ENCODE measurements around the gene FRMPD1. TPM values are rescaled to one million over a fixed set of nuclear protein-coding genes. Genes with fewer than 3 reads are reported as not detected.

The FRMPD1 gene
- total and polyA plus RNA-seq, 2 of the 4 experiments (the other 2 are of a cell fraction), result not detected

- Histone ChIP-seq H3K23ac (ENCODE audit: low read depth, low read length) (no peak overlapping the region), H3K79me1 (ENCODE audit: low read depth in 1 of 2, low read length in 2 of 2) (no peaks in the 10 kb centered on the region), H3K9ac (ENCODE audit: low read depth, low read length) (no peak overlapping the region), H3K14ac (replicated peaks; ENCODE audit: low read depth, low read length) (no peak overlapping the region), H2BK15ac (ENCODE audit: low read depth, low read length) (no peak overlapping the region), H2AFZ (replicated peaks; ENCODE audit: low read length, poor library complexity) (no peak overlapping the region), H3K4ac (ENCODE audit: low read depth, low read length) (no peak overlapping the region), H4K8ac (ENCODE audit: low read depth in 2 of 2, low read length in 2 of 2) (no peak overlapping the region), H3K4me2 (ENCODE audit: low read depth, low read length) (no peak overlapping the region), H3K9me1 (ENCODE audit: insufficient read depth, low read length) (no peaks in the 10 kb centered on the region), H3K27me3 (ENCODE audit: control insufficient read depth, insufficient read depth, low read length) (peaks cover 38% of the 10 kb centered on the region), H4K5ac (ENCODE audit: low read depth, low read length) (no peak overlapping the region), H2BK20ac (ENCODE audit: low read depth, low read length) (no peak overlapping the region), H3K4me3 (ENCODE audit: insufficient read depth, low read depth, low read length) (no peak overlapping the region), H2AK9ac (replicated peaks; ENCODE audit: low read depth, low read length, poor library complexity) (no peak overlapping the region), H2BK5ac (ENCODE audit: low read depth, low read length, poor library complexity, severe bottlenecking) (no peak overlapping the region), H4K91ac (ENCODE audit: insufficient read depth, low read depth, low read length) (no peak overlapping the region), H2BK120ac (ENCODE audit: low read depth, low read length) (no peak overlapping the region), H3K56ac (ENCODE audit: extremely low read depth, insufficient read depth, low read length) (no peak overlapping the region), H3K27ac (ENCODE audit: insufficient read depth, low read length) (no peak overlapping the region), H3K4me1 (ENCODE audit: control insufficient read depth, insufficient read depth, low read length) (no peaks in the 10 kb centered on the region), H3K36me3 (ENCODE audit: control insufficient read depth, insufficient read depth, low read length) (no peaks in the 10 kb centered on the region), H3K18ac (ENCODE audit: low read depth, low read length) (no peak overlapping the region), H3K9me3 (ENCODE audit: control insufficient read depth, insufficient read depth, low read length) (no peaks in the 10 kb centered on the region), H4K20me1 (ENCODE audit: insufficient read depth, low read length) (no peaks in the 10 kb centered on the region), H2AK5ac (ENCODE audit: low read depth, low read length) (no peak overlapping the region)
- no TSS peak for BruUV-seq (replicated peaks)
- WGBS, 2 experiments (ENCODE audit: extremely low coverage in 2 of 2, insufficient read length in 1 of 2), result 29% methylated on average over 2 of the region's 9 CpGs; no CpG with 5 or more reads in 1 of the 2 experiments
- ChIA-PET CTCF (interaction anchor here (0.7 kb wide), 1 partner anchor 12 kb away, joined by 3 read pairs; no protein-coding TSS in a partner anchor), POLR2A (ENCODE audit: unreplicated experiment) (no interaction called here)
- dilution Hi-C loops (cut with HindIII; ENCODE audit: low sequenced_read_pairs, unreplicated experiment) (no loop called here), in situ Hi-C loops (cut with MboI; ENCODE audit: low sequenced_read_pairs) (no loop called here), intact Hi-C loops (cut with micrococcal nuclease) (no loop called here)
- no peak for TF ChIP-seq RCOR1 (IDR thresholded peaks at IDR 0.05; ENCODE audit: insufficient replicate concordance, low read length)
- TF ChIP-seq RAD21 (IDR thresholded peaks at IDR 0.05; ENCODE audit: low read length), result no peak
- TF ChIP-seq CEBPB (IDR thresholded peaks at IDR 0.05; ENCODE audit: low read depth, low read length), result no peak
- TF ChIP-seq MAZ (IDR thresholded peaks at IDR 0.05; ENCODE audit: borderline replicate concordance, low read depth, low read length), result no peak
- TF ChIP-seq SMC3 (IDR thresholded peaks at IDR 0.05; ENCODE audit: low read depth, low read length), result no peak
- TF ChIP-seq CTCF (conservative IDR thresholded peaks at IDR 0.05; ENCODE audit: low read depth, low read length), result no peak
- no peak for TF ChIP-seq USF2 (IDR thresholded peaks at IDR 0.05; ENCODE audit: low read depth, low read length)
- TF ChIP-seq NFE2L2 (IDR thresholded peaks at IDR 0.05; ENCODE audit: low read depth, low read length), result no peak
- no peak for TF ChIP-seq RFX5 (IDR thresholded peaks at IDR 0.05; ENCODE audit: low read depth, low read length)
- no peak for TF ChIP-seq BHLHE40 (IDR thresholded peaks at IDR 0.05; ENCODE audit: low read depth, low read length)
- no peak for TF ChIP-seq ELK1 (IDR thresholded peaks at IDR 0.05; ENCODE audit: borderline replicate concordance, low read depth, low read length)
- TF ChIP-seq MAFK (IDR thresholded peaks at IDR 0.05; ENCODE audit: low read depth, low read length), result no peak
- TF ChIP-seq MXI1 (IDR thresholded peaks at IDR 0.05; ENCODE audit: borderline replicate concordance, low read depth, low read length), result no peak
- no peak for TF ChIP-seq CHD1 (IDR thresholded peaks at IDR 0.05; ENCODE audit: low read depth, low read length)
- TF ChIP-seq POLR2A (IDR thresholded peaks at IDR 0.05; ENCODE audit: low read depth, low read length), result no peak
- TF ChIP-seq FOS (IDR thresholded peaks at IDR 0.05; ENCODE audit: low read depth, low read length), result no peak
- no peak; the same call in 1 of the 2 replicates for ATAC-seq (ENCODE audit: low read depth)
- DNase-seq, result no peak
These were observed 17.4 kb downstream of the FRMPD1 start for GRCh38 chr9:37668116-37668601.

Measured in IMR-90 (cell line).